Erythroblast (primary cell): Measurements from ENCODE around the gene COMT.
A peak's percentile ranks its signal among the peaks of the same experiment; 100 is the strongest.

Source experiments
- DNase-seq, 2 experiments: peaks; one replicate each; lab custom pipeline; 2025; lab: John Stamatoyannopoulos, UW
- GATA1 ChIP-seq: IDR thresholded peaks from 2 replicates; pipeline ENCODE4 v1.6.1; 2011; ENCODE audit warnings: low read depth, mild to moderate bottlenecking, control low read depth, low read length, moderate library complexity
- POLR2A ChIP-seq: IDR thresholded peaks from 2 replicates; pipeline ENCODE4 v1.6.1; 2011; ENCODE audit warnings: mild to moderate bottlenecking, low read length

Gene COMT

DNA sequence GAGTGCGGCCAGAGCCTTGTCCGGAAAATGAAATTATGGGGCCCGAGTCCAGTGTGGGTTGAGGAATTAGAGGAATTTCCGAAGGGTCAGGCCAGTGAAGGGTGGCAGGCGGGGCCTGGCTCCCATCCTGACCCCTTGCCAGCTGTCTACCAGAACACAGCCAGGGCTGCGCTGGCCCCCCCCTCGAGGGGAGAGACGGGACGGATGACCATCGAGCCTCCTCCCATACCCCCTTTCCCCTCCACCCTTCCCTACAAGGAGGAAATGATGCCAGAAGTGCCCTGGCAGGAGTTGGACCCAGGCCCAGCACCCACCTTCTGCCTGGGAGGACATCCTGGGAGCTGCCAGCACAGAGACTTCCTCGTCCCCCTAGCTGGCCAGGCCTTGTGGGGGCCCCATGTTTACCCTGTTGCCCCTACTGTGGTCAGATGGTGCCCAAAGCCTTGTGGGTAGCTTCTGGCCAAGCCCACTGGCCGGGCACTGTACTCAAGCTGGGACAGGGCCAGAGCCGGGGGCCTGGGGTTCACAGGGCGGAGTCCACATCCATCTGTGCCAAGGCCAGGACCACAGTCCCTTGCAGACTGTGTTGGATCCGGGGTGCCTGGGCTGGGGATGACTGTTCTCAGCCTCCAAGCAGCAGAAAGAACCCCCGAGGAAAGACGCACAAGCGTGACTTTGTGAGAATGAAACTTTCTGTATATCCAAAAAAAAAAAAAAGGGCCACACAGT, 54.2 kb downstream of the COMT start:
- no peak for TF ChIP-seq GATA1
- no peak for TF ChIP-seq POLR2A
- DNase-seq: no peak

DNA sequence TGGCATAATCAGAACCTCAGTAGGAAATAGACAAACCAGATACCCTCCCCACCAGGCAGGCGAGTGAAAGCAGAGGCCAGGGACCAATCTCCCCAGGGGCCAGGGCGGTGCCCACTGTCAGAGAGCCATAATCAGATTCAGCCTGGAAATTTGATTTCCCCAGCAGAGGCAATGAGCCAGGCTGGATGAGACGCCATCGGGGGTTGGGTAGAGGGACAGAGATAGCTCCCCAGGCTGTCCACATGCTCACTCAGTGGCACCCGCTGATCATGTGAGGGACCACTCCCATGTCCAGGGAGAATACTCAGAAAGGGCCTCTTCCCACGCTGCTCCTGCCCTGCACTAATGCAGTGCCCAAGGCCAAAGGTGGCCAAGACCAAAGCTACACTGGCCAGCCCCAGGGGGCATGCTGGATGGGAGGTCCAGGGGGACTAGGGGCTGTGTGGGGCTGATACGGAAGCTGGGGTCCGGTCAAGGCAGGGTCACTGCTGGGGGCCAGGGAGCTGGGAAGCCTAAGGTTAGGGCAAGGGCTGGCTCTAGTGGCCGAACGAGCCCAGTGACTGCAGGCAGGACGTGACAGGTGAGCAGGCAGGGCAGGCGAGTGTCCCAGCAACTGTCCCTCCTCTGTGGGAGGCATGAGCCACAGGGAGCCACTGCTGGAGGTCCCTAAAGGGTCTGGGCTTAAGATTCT, 55.3 kb downstream of the COMT start:
- TF ChIP-seq GATA1: no peak
- TF ChIP-seq POLR2A: no peak

DNA sequence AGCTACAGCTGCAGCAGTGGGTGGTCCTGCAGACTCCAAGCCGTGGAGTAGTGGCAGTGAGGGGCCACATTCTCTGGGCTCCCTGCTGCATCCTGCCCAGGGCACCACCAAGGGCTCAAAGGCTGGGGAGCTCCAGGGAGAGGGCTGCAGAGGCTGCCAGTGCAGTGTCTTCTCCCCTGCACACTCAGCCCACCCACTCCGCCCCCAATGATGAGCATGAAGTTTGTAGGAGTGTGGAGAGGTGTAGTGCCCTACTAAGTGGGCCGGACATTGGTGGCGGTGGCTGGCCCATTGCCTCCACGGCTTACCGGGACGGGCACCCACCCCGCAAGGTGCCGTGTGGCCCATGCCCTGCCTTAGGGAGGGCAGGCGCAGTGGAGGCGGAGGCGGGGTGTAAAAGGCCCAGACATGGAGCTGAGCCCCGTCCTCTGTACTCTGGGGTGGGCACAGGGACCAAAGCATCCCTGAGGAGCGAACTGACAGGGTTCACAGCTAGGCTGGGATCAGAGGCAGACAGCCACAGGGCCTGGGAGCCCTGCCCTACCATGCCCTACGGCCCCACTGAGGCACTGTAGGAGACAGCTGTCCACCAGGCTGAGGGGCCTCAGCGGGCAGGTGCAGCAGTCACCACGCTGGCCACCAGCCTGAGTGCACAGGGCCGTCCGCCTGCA, 56.1 kb downstream of the COMT start:
- no peak for TF ChIP-seq GATA1
- no peak for TF ChIP-seq POLR2A
- no peak for DNase-seq

More for the DNA sequence above, 55.3 kb downstream of the COMT start:
- DNase-seq: peak; percentile 41 to 58

DNA sequence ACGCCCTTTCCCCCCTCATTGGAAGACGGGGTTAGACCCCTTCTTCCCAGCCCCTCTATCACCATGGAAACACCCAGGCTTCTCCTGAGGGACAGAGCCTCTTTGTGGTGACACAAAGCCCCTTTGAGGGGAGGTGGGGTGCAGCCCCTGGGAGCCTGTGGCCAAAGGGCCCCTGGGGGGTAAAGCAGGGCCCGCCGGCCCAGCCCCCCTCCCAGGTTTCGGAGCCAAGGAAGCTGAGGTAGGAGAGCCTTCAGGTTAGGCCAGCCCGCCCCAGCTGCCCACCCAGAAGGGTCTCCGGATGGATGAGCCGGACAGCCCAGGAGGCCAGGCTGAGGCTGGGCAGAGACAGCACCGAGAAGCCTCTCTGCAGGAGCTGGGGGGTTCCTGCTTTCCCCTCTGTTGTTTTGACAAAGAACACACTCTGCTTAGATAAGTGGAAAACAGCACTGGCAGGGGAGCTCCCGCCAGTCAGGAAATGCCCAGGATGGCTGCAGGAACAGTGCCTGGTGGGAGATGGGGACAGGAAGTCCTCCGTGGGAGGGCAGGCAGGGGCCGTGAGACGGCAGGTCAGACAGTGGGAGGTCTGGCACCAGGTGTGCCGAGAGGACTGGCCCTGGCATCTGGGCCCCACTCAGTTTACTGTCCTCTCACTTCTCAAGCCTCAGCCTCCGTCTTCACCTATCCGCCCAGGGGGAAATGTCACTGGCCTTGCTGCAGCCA, 56.8 kb downstream of the COMT start:
- no peak for TF ChIP-seq GATA1
- no peak for TF ChIP-seq POLR2A

DNA sequence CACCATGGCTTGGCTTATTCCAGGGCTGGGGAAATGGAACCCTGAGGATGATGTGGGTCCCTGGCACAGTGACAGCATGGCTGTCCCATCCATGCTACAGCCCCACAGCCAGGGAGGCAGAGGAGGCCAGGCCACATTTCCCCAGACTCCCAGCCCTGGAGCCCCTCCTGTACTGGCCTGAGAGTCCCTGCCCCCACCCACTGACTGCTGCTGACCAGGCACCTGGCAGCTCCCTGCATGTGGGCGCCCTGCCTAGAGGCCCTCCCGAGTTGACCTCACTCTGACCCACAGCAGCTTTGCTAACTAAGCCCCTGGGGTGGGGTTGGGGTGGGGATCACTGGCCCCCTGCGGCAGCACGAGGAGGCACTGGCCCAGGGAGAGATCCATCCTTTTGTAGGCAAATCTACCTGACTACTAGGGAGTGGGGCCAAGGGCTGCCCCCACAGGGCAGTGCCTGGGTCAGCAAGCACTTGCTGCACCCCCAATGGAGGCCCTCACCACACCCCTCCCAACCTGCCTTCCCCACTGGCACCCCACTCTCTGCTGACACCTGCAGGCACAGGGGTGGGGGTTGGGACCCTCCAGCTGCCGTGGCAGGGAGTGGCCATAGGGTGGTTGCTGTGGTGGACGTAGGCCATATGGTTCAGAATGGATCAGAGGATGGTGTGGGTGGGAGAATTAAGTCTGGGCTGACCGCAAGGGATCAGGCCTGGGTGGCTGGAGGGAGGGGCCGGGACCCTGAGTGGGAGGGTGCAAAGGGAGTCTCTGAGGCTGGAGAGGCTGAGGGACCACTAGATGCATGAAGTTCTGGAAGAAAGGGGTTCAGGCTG, 57.6 kb downstream of the COMT start:
- TF ChIP-seq POLR2A (no peak), GATA1 (no peak)

More for the DNA sequence above, 56.8 kb downstream of the COMT start:
- DNase-seq: no peak

DNA sequence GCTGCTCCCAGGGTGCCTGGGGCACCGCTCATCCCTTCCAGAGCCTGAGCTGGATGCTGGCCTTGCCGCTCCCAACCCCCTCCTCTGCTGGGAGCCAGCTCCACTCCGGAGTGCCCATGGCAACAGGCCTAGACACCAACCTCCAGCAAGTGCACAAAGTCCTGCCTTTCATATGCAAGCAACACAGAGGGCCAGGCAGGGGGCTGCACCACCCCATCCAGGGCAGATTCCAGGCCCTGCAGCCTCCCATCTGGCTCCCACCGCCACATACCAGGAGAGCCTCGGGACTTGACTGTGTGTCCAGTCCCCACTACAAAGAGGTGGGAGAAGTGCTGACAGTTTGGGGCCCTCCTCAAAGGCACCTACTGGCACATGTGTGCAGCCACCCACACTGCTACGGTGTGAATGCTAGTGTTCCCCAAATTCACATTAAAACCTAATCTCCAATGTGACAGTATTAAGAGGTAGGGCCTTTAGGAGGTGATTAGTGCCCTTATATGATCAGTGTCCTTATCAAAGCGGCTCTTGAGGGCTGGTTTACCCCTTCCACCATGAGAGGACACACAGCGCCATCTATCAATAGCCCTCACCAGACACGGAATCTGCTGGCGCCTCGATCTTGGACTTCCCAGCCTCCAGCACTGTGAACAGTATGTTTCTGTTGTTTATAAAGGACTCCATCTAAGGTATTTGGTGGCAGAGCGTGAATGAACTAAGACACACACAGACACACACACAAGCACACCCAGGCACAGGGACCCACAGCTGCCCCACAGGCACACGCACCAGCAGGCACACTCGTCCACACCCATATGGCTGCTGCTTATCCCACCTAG, 58.9 kb downstream of the COMT start:
- TF ChIP-seq GATA1 (no peak), POLR2A (no peak)

More for the DNA sequence above, 57.6 kb downstream of the COMT start:
- DNase-seq: no peak

DNA sequence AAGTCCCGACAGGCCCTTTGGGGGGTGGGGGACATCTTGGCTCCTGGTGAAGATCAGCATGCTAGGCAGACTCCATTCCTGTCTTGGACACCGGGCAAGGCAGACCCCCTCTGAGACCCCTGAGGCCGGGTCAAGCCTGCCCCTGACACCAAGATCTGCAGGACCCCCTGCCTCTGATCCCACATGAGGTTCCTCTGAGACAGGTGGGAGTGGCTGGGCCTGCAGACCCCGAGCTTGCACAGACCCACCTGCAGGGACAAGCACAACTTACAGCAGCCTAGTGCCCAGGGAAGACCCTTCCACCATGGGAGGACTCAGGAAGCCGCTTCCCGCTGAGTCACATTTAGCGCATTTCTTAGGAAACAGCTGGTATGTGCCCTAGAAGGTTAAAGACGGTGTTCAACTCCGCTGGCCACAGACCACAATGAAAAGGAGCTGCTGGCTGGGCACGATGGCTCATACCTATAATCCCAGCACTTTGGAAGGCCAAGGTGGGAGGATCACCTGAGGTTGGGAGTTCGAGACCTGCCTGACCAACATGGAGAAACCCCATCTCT, 59.6 kb downstream of the COMT start:
- DNase-seq: no peak
- TF ChIP-seq GATA1: no peak
- TF ChIP-seq POLR2A: no peak

More for the DNA sequence above, 58.9 kb downstream of the COMT start:
- DNase-seq: no peak

DNA sequence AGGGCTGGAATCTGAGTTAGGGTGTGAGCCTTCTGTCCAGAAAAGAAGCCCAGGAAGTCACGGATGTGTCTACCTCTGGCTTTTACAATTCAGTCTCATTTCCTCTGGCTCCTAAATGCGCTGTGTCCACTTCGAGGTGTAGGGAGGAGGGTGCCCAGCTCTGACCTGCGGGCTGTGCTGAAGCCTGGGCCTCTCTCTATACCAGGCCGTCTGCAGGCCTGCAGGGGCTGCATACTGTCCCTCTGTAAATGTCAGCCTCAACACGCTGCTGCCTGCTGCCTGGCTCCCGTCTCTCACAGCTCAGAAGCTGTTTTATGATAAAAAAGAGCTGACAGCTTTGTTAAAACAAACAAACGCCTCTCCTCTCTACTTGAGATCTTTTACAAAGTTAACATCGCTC, 60.6 kb downstream of the COMT start:
- TF ChIP-seq GATA1: no peak
- no peak for TF ChIP-seq POLR2A
- DNase-seq: no peak

DNA sequence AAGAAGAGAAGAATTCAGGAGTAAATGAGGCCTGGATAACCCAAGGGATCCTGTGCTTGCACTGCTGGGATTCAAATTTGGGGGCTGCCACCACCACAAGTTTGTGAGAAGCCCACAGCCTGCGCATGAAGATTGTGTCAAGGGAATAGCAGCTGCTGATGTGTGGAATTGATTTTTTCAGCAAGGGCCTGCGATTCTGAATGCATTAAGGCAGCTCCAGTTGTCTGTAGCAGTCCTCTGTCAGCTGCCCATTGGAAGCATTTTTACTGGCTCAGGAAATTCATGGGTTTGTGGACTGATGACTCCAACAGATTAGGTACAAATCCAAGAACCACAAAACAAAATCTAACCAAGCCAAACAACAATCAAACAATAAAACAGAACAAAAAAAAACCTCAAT, 61.1 kb downstream of the COMT start:
- TF ChIP-seq GATA1: no peak
- no peak for TF ChIP-seq POLR2A
- DNase-seq: no peak

DNA sequence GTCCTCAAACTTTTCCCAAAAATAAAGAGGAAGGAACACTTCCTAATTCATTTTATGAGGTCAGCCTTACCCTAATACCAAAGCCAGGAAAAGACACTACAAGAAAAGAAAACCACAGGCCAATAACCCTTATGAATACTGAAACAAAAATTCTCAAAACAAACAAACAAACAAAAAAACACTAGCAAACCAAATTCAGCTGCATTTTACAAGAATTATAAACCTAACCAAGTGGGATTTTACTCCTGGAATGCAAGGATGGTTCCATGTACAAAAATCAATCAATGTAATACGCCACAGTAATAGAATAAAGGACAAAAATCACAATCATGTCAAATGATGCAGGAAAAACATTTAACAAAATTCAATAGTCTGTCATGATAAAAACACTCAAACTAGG, 61.7 kb downstream of the COMT start:
- no peak for TF ChIP-seq POLR2A
- DNase-seq: no peak

DNA sequence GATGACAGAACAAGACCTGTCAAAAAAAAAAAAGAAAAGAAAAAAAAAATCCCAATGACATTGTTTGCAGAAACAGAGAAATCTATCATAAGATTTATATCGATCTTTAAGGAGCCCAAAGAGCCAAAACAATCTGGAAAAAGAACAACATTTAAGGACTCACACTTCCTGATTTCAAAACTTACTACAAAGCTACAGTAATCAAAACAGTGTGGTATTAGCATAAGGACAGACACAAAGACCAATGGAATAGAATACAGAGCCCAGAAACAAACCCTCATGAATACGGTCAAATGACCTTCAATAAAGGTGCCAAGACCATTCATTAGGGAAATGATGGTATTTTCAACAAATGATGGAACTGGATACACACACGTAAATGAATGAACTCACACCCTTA, 62.9 kb downstream of the COMT start:
- no peak for DNase-seq
- no peak for TF ChIP-seq GATA1
- TF ChIP-seq POLR2A: no peak
